HG03442 (cell line): Measurements from ENCODE around the gene NUDC.
"Not testable (repeated sequence)": the region's sequence is repeated elsewhere in the genome, so short reads cannot be mapped to it uniquely, and the experiment has no call there.

ENCODE experiments used
- ATAC-seq: cut with Tn5 transposase; IDR thresholded peaks from one replicate; pipeline ENCODE4 v1.9.1; 2021; ENCODE audit warnings: mild to moderate bottlenecking, moderate library complexity; ENCODE audit not compliant: unreplicated experiment

The NUDC gene

DNA sequence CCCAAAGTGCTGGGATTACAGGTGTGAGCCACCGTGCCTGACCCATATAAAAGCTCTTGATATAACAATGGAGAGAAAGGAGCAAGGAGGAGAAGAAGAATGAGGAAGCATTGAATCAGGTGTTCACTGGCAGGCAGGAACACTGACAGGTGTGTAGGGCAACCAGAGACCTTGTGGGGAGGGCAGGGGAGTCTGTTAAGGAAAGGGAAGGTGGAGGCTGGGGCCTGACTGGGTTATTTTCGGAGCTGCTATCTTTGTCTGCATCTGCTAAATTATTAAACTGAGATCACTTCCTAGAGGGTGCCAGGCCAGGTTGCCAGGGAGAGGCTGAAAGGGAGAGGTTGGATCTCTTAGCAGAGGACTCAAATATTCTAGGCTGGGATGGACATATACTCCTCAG, 65.1 kb downstream of the NUDC start:
- ATAC-seq = no peak

- not testable (repeated sequence) for ATAC-seq
These were observed 68.0 kb downstream of the NUDC start for GRCh38 chr1:26989403-26990109.

DNA sequence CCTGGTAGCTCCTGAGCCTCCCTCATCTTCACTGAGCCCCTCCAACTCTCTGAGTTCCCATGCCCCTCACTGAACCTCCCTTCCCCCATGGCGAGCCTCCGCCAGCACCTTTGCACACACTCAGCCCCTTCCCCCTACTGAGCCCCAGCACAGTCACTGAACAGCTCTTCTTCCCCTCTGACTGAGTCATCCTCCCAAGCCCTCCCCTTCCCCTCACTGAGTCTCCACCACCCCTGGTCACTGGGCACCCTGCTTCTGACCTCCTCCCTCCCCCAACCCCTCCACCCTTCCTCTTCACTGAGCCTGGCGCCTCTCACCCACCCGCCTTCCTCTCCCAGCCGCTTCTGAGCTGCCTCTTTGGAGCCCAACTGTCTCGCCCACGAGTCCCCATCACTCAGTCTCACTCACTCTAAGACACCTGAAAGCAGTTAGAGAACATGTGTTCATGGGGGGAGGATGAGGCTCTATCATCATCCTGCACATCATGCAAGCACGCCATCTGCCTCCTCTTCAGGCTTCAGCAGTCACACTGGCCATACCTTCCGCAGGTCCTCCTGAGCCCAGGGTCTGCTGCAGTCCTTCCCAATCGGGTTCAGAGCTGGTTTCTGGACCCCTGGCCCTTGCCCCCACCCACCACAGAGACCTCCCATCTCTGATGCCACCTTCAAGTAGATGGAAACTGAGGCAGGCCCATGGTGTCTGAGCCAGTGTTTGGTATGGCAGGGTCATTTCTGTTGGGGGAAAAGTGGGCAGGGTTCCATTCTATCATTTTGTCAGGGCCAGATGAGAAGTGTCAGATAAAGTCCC, 70.0 kb downstream of the NUDC start:
- ATAC-seq = no peak

- ATAC-seq = no peak
These were observed 71.9 kb downstream of the NUDC start, which contains the start of gene TRNP1 for GRCh38 chr1:26993237-26994019. TSS of gene TRNP1 (plus strand) at chr1:26993692. CDS start at chr1:26993787, 95 bp downstream.

DNA sequence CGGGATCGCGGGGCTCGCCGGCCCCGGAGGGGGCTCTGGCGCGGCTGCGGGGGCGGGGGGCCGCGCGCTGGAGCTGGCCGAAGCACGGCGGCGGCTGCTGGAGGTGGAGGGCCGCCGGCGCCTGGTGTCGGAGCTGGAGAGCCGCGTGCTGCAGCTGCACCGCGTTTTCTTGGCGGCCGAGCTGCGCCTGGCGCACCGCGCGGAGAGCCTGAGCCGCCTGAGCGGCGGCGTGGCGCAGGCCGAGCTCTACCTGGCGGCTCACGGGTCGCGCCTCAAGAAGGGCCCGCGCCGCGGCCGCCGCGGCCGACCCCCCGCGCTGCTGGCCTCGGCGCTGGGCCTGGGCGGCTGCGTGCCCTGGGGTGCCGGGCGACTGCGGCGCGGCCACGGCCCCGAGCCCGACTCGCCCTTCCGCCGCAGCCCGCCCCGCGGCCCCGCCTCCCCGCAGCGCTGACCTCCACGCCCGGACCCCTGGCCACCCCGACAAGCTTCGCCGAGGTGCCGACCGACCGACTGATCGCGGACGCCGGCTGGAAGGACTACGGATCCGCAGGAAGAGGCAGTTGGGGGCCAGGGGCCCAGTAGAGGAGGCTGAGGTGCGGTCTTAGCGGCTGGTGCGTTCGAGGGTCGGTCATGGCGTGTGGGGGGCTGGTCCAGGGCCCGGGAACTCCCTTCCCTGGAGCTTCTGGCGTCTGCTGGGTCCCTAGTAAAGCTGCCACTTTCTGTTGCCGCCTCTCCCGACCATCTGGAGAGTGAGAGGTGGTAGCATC, 72.7 kb downstream of the NUDC start:
- no peak for ATAC-seq

- no peak for ATAC-seq
These were observed 73.4 kb downstream of the NUDC start for GRCh38 chr1:26994787-26995517.

- ATAC-seq = no peak
These were observed 74.5 kb downstream of the NUDC start for GRCh38 chr1:26996024-26996423.
